NCI-H69 (cell line): ENCODE data around the gene CDH5.

Source experiments
- DNase-seq: peaks from one replicate; lab custom pipeline; 2025; lab: John Stamatoyannopoulos, UW

The CDH5 gene

GRCh38 chr16:66391726-66392670 lies 25.5 kb downstream of the CDH5 start:
- no peak for DNase-seq

GRCh38 chr16:66395806-66396555 lies 29.5 kb downstream of the CDH5 start:
- DNase-seq: no peak

- no peak for DNase-seq
Measured at GRCh38 chr16:66397736-66398433, 31.4 kb downstream of the CDH5 start.

GRCh38 chr16:66399031-66399430 lies 32.5 kb downstream of the CDH5 start:
- no peak for DNase-seq

GRCh38 chr16:66399930-66400329 lies 33.4 kb downstream of the CDH5 start:
- DNase-seq: peak; percentile 82

- DNase-seq: peak; percentile 19
Measured at GRCh38 chr16:66400503-66401380, 34.3 kb downstream of the CDH5 start.

- no peak for DNase-seq
Measured at GRCh38 chr16:66401610-66402009, 35.1 kb downstream of the CDH5 start.

GRCh38 chr16:66402166-66402565 lies 35.7 kb downstream of the CDH5 start:
- DNase-seq: no peak

- no peak for DNase-seq
Measured at GRCh38 chr16:66402591-66403230, 36.2 kb downstream of the CDH5 start.

- no peak for DNase-seq
Measured at GRCh38 chr16:66403531-66404145, 37.1 kb downstream of the CDH5 start.

GRCh38 chr16:66405057-66405783 lies 38.7 kb downstream of the CDH5 start:
- no peak for DNase-seq

GRCh38 chr16:66406534-66407221 lies 40.2 kb downstream of the CDH5 start:
- peak; percentile 65 for DNase-seq

GRCh38 chr16:66408163-66409048 lies 41.9 kb downstream of the CDH5 start:
- DNase-seq: peak; percentile 51

GRCh38 chr16:66409156-66409555 lies 42.7 kb downstream of the CDH5 start:
- DNase-seq: no peak

GRCh38 chr16:66412182-66412581 lies 45.7 kb downstream of the CDH5 start:
- no peak for DNase-seq

GRCh38 chr16:66414891-66415290 lies 48.4 kb downstream of the CDH5 start:
- no peak for DNase-seq

GRCh38 chr16:66416136-66416535 lies 49.6 kb downstream of the CDH5 start:
- DNase-seq: no peak
